ENCODE results near the gene RBBP6.
A peak's percentile ranks its signal among the peaks of the same experiment; 100 is the strongest.

GRCh38 chr16:24577167-24577566, 37.8 kb downstream of the RBBP6 start:
- no peak for TF ChIP-seq CTCF (IDR thresholded peaks at IDR 0.05; ENCODE audit: extremely low read depth in 1 of 2, insufficient read depth in 1 of 2, low read depth in 1 of 2, low read length in 2 of 2)
- no peak for TF ChIP-seq MYC (IDR thresholded peaks at IDR 0.05; ENCODE audit: low read depth, low read length)
- peak; percentile 39 for TF ChIP-seq POLR2A (IDR thresholded peaks at IDR 0.05; ENCODE audit: low read depth, low read length)
- TF ChIP-seq EZH2 (IDR thresholded peaks at IDR 0.05; ENCODE audit: borderline replicate concordance, low read depth, low read length, severe bottlenecking) = no peak
- TF ChIP-seq JUN (IDR thresholded peaks at IDR 0.05; ENCODE audit: borderline replicate concordance, insufficient read depth, insufficient read length, low read depth) = peak; percentile 73
- TF ChIP-seq POLR2AphosphoS5 (IDR thresholded peaks at IDR 0.05; ENCODE audit: insufficient read depth, low read depth, low read length) = peak; percentile 82
- no peak for TF ChIP-seq MAX (IDR thresholded peaks at IDR 0.05; ENCODE audit: insufficient read depth, insufficient read length)

Measured in endothelial cell of umbilical vein (primary cell).